DOHH2 (cell line): ENCODE results near the gene FSTL1.

Source experiments
- H3F3A ChIP-seq: fragments of 200-600 bp; sonication (generic), shearing (Covaris generic); 2 replicates; pipeline ENCODE4 v1.6.0; 2016; ENCODE audit warnings: antibody characterized with exemption, mild to moderate bottlenecking; ENCODE audit not compliant: control insufficient read depth, insufficient read depth
- H3K27ac ChIP-seq: fragments of 200-600 bp; sonication (generic); 2 replicates; pipeline ENCODE4 v1.5.1; 2014; ENCODE audit warnings: low read depth, mild to moderate bottlenecking, low read length, moderate library complexity
- H3K27me3 ChIP-seq: fragments of 200-600 bp; sonication (generic); 2 replicates; pipeline ENCODE4 v1.6.1; 2014; ENCODE audit warnings: mild to moderate bottlenecking, low read length, mixed read lengths; ENCODE audit not compliant: control insufficient read depth
- H3K36me3 ChIP-seq: fragments of 200-600 bp; sonication (generic); 2 replicates; pipeline ENCODE4 v1.6.1; 2014; ENCODE audit warnings: mild to moderate bottlenecking, low read length, moderate library complexity, mixed read lengths; ENCODE audit not compliant: control insufficient read depth
- H3K4me1 ChIP-seq: fragments of 200-600 bp; sonication (generic); 2 replicates; pipeline ENCODE4 v1.6.1; 2014; ENCODE audit warnings: mild to moderate bottlenecking, low read length, mixed read lengths; ENCODE audit not compliant: control insufficient read depth
- H3K4me2 ChIP-seq: fragments of 200-600 bp; sonication (generic); 2 replicates; pipeline ENCODE4 v1.6.0; 2014; ENCODE audit warnings: mild to moderate bottlenecking, low read length, moderate library complexity
- H3K4me3 ChIP-seq: fragments of 200-600 bp; sonication (generic); 2 replicates; pipeline ENCODE4 v1.5.1; 2014; ENCODE audit warnings: mild to moderate bottlenecking, low read length, mixed read lengths
- H3K79me2 ChIP-seq: fragments of 200-600 bp; sonication (generic); 2 replicates; pipeline ENCODE4 v1.6.1; 2014; ENCODE audit warnings: mild to moderate bottlenecking, low read length, mixed read lengths; ENCODE audit not compliant: control insufficient read depth
- H3K9me2 ChIP-seq: fragments of 200-600 bp; sonication (generic); replicated peaks from 2 replicates; pipeline ENCODE4 v1.6.1; 2014; ENCODE audit warnings: mild to moderate bottlenecking, low read length, mixed read lengths; ENCODE audit not compliant: control insufficient read depth
- H3K9me3 ChIP-seq: fragments of 200-600 bp; sonication (generic); 2 replicates; pipeline ENCODE4 v1.6.1; 2014; ENCODE audit warnings: antibody characterized with exemption, low read length, mixed read lengths; ENCODE audit not compliant: control insufficient read depth, insufficient read depth
- H4K20me1 ChIP-seq: fragments of 200-600 bp; sonication (generic); 2 replicates; pipeline ENCODE4 v1.6.0; 2014; ENCODE audit warnings: low read depth, mild to moderate bottlenecking, antibody characterized with exemption, low read length, moderate library complexity; ENCODE audit not compliant: control insufficient read depth, insufficient read depth
- EZH2phosphoT487 ChIP-seq: fragments of 200-600 bp; sonication (generic); IDR thresholded peaks from 2 replicates; pipeline ENCODE4 v1.6.1; 2017; ENCODE audit warnings: borderline replicate concordance, mild to moderate bottlenecking, antibody characterized with exemption, low read length, moderate library complexity, mixed read lengths
- TF ChIP-seq, protein P1 (sequence below): fragments of 200-600 bp; sonication (generic); IDR thresholded peaks from one replicate; pipeline ENCODE4 v1.5.1; 2014; ENCODE audit warnings: antibody characterized with exemption, mild to moderate bottlenecking, low read depth, low read length; ENCODE audit not compliant: poor library complexity, severe bottlenecking

Gene FSTL1

DNA sequence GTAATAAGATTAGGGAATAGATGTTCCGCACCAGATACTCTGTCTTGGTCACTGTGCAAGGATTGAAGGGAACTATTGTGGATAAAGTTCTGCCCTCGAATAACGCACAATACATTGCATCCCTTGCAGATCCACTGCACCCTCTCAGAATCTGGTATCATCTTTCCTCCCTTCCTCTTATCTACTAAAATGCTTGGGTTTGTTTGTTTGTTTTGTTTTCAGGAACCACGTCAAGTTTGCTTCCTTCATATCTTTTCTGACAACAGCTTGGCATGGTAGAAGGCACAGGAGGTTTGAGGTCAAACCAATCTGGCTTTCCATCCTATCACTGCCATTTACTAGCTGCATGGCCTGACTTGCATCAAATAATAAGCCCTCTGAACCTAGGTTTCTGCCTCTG, 2.0 kb upstream of the FSTL1 start:
- H3K9me3 ChIP-seq = no peaks in the 10 kb centered on the region; the same call in 1 of the 2 replicates
- no peaks in the 10 kb centered on the region for H3K27me3 ChIP-seq
- no peaks in the 10 kb centered on the region for H3K36me3 ChIP-seq
- H3K27ac ChIP-seq = no peak overlapping the region
- no peak overlapping the region for H3K4me2 ChIP-seq
- no peaks in the 10 kb centered on the region for H3K4me1 ChIP-seq
- no peak overlapping the region for H3K4me3 ChIP-seq
- H3K9me2 ChIP-seq = no peaks in the 10 kb centered on the region
- no peaks in the 10 kb centered on the region for H3F3A ChIP-seq
- H3K79me2 ChIP-seq = no peaks in the 10 kb centered on the region
- TF ChIP-seq EZH2phosphoT487 = no peak
- TF ChIP-seq, protein P1, sequence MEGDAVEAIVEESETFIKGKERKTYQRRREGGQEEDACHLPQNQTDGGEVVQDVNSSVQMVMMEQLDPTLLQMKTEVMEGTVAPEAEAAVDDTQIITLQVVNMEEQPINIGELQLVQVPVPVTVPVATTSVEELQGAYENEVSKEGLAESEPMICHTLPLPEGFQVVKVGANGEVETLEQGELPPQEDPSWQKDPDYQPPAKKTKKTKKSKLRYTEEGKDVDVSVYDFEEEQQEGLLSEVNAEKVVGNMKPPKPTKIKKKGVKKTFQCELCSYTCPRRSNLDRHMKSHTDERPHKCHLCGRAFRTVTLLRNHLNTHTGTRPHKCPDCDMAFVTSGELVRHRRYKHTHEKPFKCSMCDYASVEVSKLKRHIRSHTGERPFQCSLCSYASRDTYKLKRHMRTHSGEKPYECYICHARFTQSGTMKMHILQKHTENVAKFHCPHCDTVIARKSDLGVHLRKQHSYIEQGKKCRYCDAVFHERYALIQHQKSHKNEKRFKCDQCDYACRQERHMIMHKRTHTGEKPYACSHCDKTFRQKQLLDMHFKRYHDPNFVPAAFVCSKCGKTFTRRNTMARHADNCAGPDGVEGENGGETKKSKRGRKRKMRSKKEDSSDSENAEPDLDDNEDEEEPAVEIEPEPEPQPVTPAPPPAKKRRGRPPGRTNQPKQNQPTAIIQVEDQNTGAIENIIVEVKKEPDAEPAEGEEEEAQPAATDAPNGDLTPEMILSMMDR = no peak
- H4K20me1 ChIP-seq = no peaks in the 10 kb centered on the region

DNA sequence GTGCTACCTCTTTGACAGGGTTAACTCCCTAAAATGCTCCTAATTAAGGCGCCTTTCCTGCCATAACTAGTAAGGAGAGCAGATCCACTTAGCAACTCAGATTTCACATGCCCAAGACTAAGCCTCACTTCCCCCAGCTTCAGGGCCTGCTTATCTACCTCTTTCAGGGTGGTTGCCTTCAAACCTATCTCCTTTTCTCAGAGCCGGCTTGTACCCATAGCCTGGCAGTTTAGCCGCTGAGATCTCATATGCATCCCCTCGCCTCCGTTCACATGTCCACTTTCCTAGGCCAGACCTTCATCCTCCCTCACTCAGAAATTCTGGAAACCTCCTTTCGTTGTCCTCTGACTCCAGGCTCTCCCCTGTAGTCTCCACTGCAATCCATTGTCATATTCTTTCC, 1.0 kb upstream of the FSTL1 start:
- Histone ChIP-seq H3K4me2 (no peak overlapping the region), H3K27me3 (0 out of 2 replicates have a peak, but pooled peaks cover 2% of the 10 kb centered on the region), H3K9me3 (no peaks in the 10 kb centered on the region; the same call in 1 of the 2 replicates), H3K4me3 (no peak overlapping the region), H3K79me2 (no peaks in the 10 kb centered on the region), H4K20me1 (no peaks in the 10 kb centered on the region), H3F3A (no peaks in the 10 kb centered on the region), H3K27ac (no peak overlapping the region), H3K9me2 (no peaks in the 10 kb centered on the region), H3K36me3 (no peaks in the 10 kb centered on the region), H3K4me1 (no peaks in the 10 kb centered on the region)
- TF ChIP-seq, protein P1 = no peak
- no peak for TF ChIP-seq EZH2phosphoT487

DNA sequence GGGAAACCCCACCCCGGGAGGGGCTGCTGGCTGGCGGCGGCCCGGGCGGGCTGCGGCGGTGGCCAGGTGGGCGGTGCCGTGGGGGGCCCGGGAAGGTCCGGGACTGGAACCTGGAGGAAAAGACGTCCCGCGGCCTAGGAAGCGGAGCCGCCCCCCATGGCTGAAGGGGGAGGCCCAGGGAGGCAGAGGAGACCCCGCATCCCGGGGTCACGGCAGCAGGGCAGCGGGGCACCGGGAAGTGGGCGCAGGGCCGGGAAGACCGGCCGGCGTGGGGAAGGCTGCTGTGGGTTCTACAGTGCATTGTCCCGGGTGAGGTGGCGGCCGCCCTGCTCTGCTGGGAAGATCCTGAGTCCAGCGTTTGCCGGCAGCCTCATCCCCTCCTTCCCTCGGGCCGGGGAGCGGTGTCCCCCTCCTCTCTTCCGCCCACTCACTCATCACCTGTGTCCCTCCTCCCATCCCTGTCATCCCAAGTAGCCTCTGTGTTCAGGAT, 525 bp upstream of the FSTL1 start:
- H3K79me2 ChIP-seq = no peaks in the 10 kb centered on the region
- H3K4me3 ChIP-seq = no peak overlapping the region
- TF ChIP-seq, protein P1 = no peak
- no peak for TF ChIP-seq EZH2phosphoT487
- H3K9me3 ChIP-seq = no peaks in the 10 kb centered on the region; the same call in 1 of the 2 replicates
- H4K20me1 ChIP-seq = no peaks in the 10 kb centered on the region
- no peak overlapping the region for H3K4me2 ChIP-seq
- no peaks in the 10 kb centered on the region for H3K9me2 ChIP-seq
- no peaks in the 10 kb centered on the region for H3F3A ChIP-seq
- no peaks in the 10 kb centered on the region for H3K4me1 ChIP-seq
- H3K27ac ChIP-seq = no peak overlapping the region
- no peaks in the 10 kb centered on the region for H3K36me3 ChIP-seq
- H3K27me3 ChIP-seq = 0 out of 2 replicates have a peak, but pooled peaks cover 2% of the 10 kb centered on the region
